ENCODE results near the gene SEMA5A.

GRCh38 chr5:9348401-9348996 lies 197.4 kb downstream of the SEMA5A start:
- TF ChIP-seq CTCF (IDR thresholded peaks at IDR 0.05): no peak
- TF ChIP-seq POLR2A (IDR thresholded peaks at IDR 0.05): no peak
